A549 (cell line): Measurements from ENCODE around the gene ANAPC5.
"Not testable (repeated sequence)": the region's sequence is repeated elsewhere in the genome, so short reads cannot be mapped to it uniquely, and the experiment has no call there.

ENCODE experiments used
- CBX2 ChIP-seq: fragments of 200-600 bp; sonication (generic); IDR thresholded peaks from 2 replicates; pipeline ENCODE4 v1.6.1; 2016; ENCODE audit warnings: low read depth, mild to moderate bottlenecking, borderline replicate concordance
- CEBPB ChIP-seq, 2 experiments: fragments of >200 bp in 1 of 2; sonication (Bioruptor Twin) in 1 of 2; formaldehyde crosslinking in 1 of 2; IDR thresholded peaks; 2 replicates each; pipeline ENCODE4 v1.6.1; 2012 to 2016
- CTCF ChIP-seq: fragments of >200 bp; sonication (Bioruptor Twin); formaldehyde crosslinking; IDR thresholded peaks from 3 replicates; pipeline ENCODE4 v1.5.1; 2016
- EHF ChIP-seq: fragments of 250-450 bp; sonication (Bioruptor Pico); IDR thresholded peaks from 2 replicates; pipeline ENCODE4 v1.5.0; 2020; ENCODE audit warnings: mild to moderate bottlenecking
- EP300 ChIP-seq, 2 experiments: fragments of >200 bp; sonication (Bioruptor Twin); formaldehyde crosslinking; IDR thresholded peaks; 2 replicates in 1 of 2; 3 replicates in 1 of 2; pipeline ENCODE4 v1.6.1; 2016 to 2017
- JUN ChIP-seq, 2 experiments: fragments of >200 bp; sonication (Bioruptor Twin); formaldehyde crosslinking; IDR thresholded peaks; 2 replicates in 1 of 2; 3 replicates in 1 of 2; pipeline ENCODE4 v1.6.1; 2016 to 2017
- JUNB ChIP-seq: fragments of >200 bp; sonication (Bioruptor Twin); formaldehyde crosslinking; IDR thresholded peaks from 2 replicates; pipeline ENCODE4 v1.6.1; 2016
- KDM5A ChIP-seq: fragments of 200-600 bp; sonication (generic); IDR thresholded peaks from 2 replicates; pipeline ENCODE4 v1.6.1; 2016; ENCODE audit warnings: antibody characterized with exemption, mild to moderate bottlenecking
- MYC ChIP-seq: IDR thresholded peaks from 2 replicates; pipeline ENCODE4 v1.6.1; 2012; ENCODE audit warnings: mild to moderate bottlenecking, inconsistent platforms, low read length, improper control_type of control experiment, borderline replicate concordance
- REST ChIP-seq: fragments of 200-600 bp; sonication (generic); IDR thresholded peaks from 2 replicates; pipeline ENCODE4 v1.6.1; 2016; ENCODE audit warnings: antibody characterized with exemption, mild to moderate bottlenecking, moderate library complexity
- TP53 ChIP-seq: fragments of 250-450 bp; sonication (Bioruptor Pico); IDR thresholded peaks from 2 replicates; pipeline ENCODE4 v1.5.0; 2021; ENCODE audit warnings: mild to moderate bottlenecking, moderate library complexity
- USF2 ChIP-seq: fragments of 450-650 bp; IDR thresholded peaks from 2 replicates; pipeline ENCODE4 v1.6.1; 2014; ENCODE audit warnings: antibody characterized with exemption
- TF ChIP-seq, protein P1 (sequence below): IDR thresholded peaks from 2 replicates; pipeline ENCODE4 v1.6.1; 2012

DNA sequence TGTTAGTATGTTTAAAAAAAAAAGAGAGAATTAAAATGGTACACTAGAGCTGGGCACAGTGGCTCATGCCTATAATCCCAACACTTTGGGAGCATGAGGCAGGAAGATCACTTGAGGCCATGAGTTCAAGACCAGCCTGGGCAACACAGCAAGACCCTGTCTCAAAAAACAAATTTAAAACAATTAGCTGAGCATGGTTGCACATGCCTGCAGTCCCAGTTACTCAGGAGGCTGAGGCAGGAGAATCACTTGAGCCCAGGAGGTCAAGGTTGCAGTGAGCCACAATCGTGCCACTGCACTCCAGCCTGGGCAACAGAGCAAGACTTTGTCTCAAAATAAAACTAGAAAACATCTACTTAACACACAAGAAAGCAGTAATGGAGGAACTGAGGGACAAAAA is 42.0 kb downstream of the ANAPC5 start:
- TF ChIP-seq CTCF; REST; JUN (IDR thresholded peaks at IDR 0.05); EHF; EP300 (IDR thresholded peaks at IDR 0.05); CEBPB (IDR thresholded peaks at IDR 0.05); USF2; JUNB; MYC; TP53; KDM5A; CBX2: not testable (repeated sequence)
- TF ChIP-seq, protein P1, sequence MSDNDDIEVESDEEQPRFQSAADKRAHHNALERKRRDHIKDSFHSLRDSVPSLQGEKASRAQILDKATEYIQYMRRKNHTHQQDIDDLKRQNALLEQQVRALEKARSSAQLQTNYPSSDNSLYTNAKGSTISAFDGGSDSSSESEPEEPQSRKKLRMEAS, result not testable (repeated sequence)
